ENCODE results near the gene WDR86.
A peak's percentile ranks its signal among the peaks of the same experiment; 100 is the strongest.

Gene WDR86, protein sequence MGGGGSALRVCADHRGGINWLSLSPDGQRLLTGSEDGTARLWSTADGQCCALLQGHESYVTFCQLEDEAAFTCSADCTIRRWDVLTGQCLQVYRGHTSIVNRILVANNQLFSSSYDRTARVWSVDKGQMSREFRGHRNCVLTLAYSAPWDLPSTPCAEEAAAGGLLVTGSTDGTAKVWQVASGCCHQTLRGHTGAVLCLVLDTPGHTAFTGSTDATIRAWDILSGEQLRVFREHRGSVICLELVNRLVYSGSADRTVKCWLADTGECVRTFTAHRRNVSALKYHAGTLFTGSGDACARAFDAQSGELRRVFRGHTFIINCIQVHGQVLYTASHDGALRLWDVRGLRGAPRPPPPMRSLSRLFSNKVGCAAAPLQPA

GRCh38 chr7:151409667-151410404, at the start of gene WDR86:
Gene WDR86, minus strand, starts transcription at chr7:151410038. Its CDS starts 449 bp downstream, at chr7:151409589.
- DNase-seq = peak; percentile 44

DNA sequence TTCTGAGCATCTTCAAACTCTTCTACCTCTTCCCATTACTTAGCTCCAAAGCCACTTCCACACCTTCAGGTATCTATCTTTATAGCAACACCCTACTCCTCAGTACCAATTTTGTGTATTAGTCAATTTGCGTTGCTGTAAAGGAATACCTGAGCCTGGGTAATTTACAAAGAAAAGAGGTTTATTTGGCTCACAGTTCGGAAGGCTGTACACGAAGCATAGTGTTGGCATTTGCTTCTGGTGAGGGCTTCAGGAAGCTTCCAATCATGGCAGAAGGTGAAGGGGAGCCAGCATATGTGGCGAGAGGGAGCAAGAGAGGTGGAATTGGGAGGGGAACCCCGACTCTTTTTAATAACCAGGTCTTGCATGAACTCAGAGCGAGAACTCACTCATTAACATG, 47.7 kb upstream of the WDR86 start:
- DNase-seq = no peak

DNA sequence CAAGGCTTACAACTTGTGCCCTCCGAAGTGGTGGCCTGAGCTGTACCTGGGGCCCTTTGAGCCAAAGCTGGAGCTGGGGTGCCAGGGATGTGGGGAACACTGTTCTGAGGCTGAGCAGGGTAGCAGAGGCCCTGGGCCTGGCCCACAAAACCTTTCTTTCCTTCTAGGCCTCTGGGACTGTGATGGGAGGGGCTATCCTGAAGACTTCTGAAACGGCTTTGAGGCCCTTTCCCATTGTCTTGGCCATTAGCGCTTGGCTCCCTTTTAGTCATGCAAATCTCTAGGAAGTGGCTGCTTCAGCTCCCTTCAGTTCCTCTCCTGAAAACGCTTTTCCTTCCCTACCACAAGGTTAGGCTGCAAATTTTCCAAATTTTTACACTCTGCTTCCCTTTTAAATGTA, 46.9 kb upstream of the WDR86 start:
- DNase-seq = no peak

GRCh38 chr7:151456276-151456675, 46.4 kb upstream of the WDR86 start:
- no peak for DNase-seq

GRCh38 chr7:151455690-151456089, 45.9 kb upstream of the WDR86 start:
- no peak for DNase-seq

DNA sequence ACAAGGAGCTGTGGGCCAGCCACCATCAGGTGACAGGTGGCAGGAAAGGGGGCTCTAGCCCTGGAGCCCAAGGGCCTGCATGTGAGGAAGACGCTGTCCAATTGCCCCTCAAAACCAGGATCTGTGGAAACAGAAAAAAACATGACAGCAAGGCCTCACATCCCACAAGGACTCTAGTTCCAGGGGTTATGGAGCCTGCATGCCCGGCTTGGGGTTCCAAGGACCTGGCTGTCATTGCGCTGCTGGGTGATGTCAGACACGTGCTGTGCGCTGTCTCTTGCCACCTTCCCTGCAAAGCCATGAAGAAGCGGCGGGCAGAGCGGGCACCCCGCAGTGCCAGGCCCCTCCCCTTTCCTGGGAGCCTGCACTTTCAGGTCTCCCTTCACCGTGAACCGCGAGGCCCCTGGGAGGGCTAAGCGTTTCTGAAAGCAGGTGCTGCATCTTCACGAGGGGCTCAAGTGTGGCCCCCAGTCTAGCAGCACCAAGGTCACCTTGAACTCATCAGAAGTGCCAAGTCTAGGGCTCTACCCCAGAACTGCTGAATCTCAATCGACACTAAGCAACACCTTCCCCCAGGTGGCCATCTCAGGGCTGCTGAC, 45.2 kb upstream of the WDR86 start:
- no peak for DNase-seq

DNA sequence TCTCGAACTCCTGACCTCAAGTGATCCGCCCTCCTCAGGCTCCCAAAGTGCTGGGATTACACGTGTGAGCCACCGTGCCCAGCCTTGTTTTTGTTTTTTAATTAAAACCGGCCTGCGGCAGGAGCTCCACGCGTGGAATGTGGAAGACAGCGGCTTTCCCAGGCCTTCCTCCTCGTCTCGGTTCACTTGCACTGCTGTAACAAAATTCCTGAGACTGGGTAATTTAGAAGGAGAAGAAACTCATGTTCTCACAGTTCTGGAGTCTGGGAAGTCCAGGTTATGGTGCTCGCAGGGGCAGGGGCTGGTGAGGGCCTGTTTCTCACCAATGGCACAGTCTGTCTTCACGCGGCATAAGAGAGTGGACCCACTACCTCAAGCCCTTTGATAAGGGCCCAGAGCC, 44.5 kb upstream of the WDR86 start:
- DNase-seq = no peak

DNA sequence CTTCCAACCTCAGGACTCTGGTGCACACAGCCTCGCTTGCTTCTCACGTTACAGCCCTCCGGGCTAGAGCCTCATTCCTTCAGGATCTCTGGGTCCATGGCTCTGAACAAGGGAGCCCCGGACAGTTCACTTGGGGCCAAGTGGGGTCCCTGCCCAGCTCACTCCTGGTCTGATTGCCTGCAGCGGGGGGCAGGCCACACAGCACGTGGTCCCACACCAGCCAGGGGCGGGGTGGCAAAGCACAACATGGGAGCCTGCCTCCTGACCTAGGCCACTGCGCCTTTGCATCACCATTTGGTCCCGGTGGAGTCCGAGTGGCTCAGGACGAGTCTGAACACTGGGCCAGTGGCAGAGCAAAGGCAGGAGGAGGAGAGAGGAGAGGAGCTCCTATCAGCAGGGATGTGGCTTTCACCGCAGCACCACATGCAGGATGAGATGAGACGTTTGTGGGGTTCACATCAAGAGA, 43.5 kb upstream of the WDR86 start:
- DNase-seq = no peak

GRCh38 chr7:151452680-151453325, 43.0 kb upstream of the WDR86 start:
- no peak for DNase-seq

DNA sequence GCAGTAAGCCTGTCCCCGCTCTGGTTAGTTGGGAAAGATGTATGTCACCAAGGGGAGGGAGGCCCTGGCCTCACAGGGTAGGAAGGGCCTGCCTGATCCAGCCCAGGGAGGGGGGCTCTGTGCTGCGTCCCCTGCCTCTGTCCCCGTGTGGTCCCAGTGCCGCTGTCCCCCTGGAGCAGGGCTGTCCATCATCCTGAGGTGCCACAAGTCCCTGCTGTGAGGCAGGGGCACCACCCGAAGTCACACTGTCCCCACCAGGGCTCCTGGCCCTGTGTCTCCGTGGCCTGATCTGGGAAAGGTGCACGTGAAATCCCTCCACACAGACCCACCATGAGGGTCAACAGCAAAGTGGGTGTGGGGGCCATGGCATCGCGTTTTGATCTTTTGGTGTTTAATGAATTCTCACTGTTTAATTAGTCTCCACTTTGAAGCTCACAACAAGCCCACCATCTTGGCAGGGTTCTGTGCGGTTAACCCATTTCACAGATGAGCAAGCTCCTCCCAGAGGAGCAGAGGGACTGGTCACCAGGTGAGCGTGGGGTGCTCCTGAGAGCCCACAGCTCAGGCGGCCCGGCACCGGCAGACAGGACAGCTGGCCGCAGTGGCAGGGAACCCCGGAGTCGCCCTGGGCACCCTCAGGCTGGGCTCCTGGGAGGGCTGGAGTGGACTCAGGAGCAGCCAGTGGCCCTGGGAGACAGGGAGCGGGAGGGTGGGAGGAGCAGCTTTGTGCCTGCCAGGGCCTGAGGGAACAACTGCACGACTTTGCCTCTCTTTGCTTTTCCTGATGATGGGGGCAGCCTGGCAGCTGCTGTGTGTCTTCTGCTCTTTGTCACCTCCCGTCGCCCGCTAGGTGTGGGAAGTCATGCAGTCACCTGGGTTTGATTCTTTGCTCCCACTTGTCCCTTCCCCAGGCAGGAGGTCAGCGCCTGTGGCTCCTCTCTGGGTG, 42.1 kb upstream of the WDR86 start:
- DNase-seq = no peak

- DNase-seq = no peak
Observed at GRCh38 chr7:151451156-151451555, 41.3 kb upstream of the WDR86 start.

DNA sequence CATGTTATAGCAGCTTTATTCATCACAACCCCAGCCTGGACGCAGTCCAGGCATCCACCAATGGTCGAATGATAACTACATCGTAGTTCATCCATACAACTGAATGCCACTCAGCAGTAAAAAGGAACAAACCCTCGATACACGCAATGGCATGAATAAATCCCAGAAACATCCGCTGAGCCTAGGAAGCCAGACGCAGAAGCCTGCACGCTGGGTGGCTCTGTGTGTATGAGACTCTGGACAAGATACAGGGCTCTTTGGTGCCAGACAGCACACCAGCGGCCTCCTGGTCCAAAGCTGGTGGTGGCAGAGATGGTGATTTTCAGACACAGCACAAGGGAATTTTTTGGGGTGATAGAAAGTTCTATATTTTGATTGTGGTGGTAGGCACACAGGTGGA, 40.2 kb upstream of the WDR86 start:
- no peak for DNase-seq

- DNase-seq = peak; percentile 81
Observed at GRCh38 chr7:151448261-151449252, 38.7 kb upstream of the WDR86 start.

- DNase-seq = no peak
Observed at GRCh38 chr7:151447901-151448260, 38.0 kb upstream of the WDR86 start.

- no peak for DNase-seq
Observed at GRCh38 chr7:151447312-151447711, 37.5 kb upstream of the WDR86 start.

DNA sequence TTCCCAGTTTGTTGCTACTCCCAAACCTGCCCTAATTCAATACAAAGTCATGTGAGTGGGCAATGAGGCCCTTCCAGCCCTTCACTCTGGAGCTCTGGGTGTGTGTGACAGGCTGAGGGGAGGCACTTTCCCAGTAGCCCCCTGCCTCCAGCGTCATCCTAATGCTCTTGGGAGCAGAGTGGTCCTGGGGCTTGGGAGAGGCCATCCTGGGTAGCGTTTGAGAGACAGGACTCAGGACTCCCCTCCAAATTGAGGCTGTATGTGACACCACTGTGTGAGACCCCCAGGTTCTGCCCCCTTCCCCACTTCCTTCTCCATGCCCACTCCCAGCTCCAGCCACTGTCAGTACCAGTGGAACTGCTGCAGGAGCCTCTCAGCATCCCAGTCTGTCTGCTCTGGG, 36.6 kb upstream of the WDR86 start:
- DNase-seq = no peak

DNA sequence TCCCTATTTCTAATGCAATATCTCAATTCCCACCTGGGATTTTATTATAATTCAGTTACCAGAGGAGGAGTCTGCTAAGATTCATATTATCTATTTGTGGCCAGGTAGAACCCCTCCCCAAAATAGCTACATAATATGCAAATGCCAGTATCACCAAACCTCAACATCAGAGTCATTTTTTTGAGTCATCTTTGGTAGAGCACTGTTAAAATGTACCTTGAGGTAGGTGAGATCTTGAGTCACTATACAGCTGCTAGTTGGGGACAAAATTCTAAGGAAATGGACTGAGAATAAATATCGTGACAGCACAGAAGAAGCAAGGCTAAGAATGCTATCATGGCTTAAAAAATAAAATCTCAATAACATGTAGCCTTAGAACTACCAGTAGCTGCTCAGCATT, 34.8 kb upstream of the WDR86 start:
- no peak for DNase-seq

GRCh38 chr7:151442776-151443496, 33.1 kb upstream of the WDR86 start:
- DNase-seq = no peak

GRCh38 chr7:151440799-151441445, 31.1 kb upstream of the WDR86 start:
- no peak for DNase-seq
